ENCODE results near the gene SLC66A1.

Gene SLC66A1

GRCh38 chr1:19313636-19313959 lies 1.5 kb downstream of the SLC66A1 start:
- no peak overlapping the region for H3K9ac ChIP-seq
- H3K4me3 ChIP-seq: no peak overlapping the region
- no peak for TF ChIP-seq Cebpa-rat (IDR thresholded peaks at IDR 0.05)
- H3K36me3 ChIP-seq: peaks cover 21% of the 10 kb centered on the region
- no peaks in the 10 kb centered on the region for H3K27me3 ChIP-seq
- H4K20me1 ChIP-seq: peaks cover 45% of the 10 kb centered on the region
- peaks cover 88% of the 10 kb centered on the region for H3K4me1 ChIP-seq
- no peaks in the 10 kb centered on the region for H3K9me3 ChIP-seq
- no peak overlapping the region for H3K27ac ChIP-seq
- H3K4me2 ChIP-seq: peak overlapping the region; percentile 99

- Histone ChIP-seq H3K36me3 (peaks cover 20% of the 10 kb centered on the region), H3K4me3 (no peak overlapping the region), H3K4me2 (peak overlapping the region; percentile 99), H4K20me1 (peaks cover 39% of the 10 kb centered on the region), H3K9me3 (no peaks in the 10 kb centered on the region), H3K4me1 (peaks cover 92% of the 10 kb centered on the region), H3K27me3 (no peaks in the 10 kb centered on the region), H3K9ac (no peak overlapping the region), H3K27ac (no peak overlapping the region)
- no peak for TF ChIP-seq Cebpa-rat (IDR thresholded peaks at IDR 0.05)
Measured at GRCh38 chr1:19313961-19314882, 2.1 kb downstream of the SLC66A1 start.

GRCh38 chr1:19315378-19316198 lies 3.5 kb downstream of the SLC66A1 start:
- H4K20me1 ChIP-seq: peaks cover 38% of the 10 kb centered on the region
- peak overlapping the region; percentile 27; the same call in 1 of the 2 replicates for H3K9ac ChIP-seq
- H3K27me3 ChIP-seq: no peaks in the 10 kb centered on the region
- peaks cover 92% of the 10 kb centered on the region for H3K4me1 ChIP-seq
- no peak for TF ChIP-seq Cebpa-rat (IDR thresholded peaks at IDR 0.05)
- no peaks in the 10 kb centered on the region for H3K9me3 ChIP-seq
- H3K4me3 ChIP-seq: 0 out of 2 replicates have a peak overlapping the region, but pooled peaks have one; percentile 8
- H3K36me3 ChIP-seq: peaks cover 23% of the 10 kb centered on the region
- peak overlapping the region; percentile 99 for H3K4me2 ChIP-seq
- peak overlapping the region; percentile 71 for H3K27ac ChIP-seq

- Histone ChIP-seq H3K4me2 (peak overlapping the region; percentile 99), H3K9me3 (no peaks in the 10 kb centered on the region), H3K4me1 (peaks cover 99% of the 10 kb centered on the region), H4K20me1 (peaks cover 30% of the 10 kb centered on the region), H3K27ac (no peak overlapping the region), H3K9ac (no peak overlapping the region), H3K4me3 (no peak overlapping the region), H3K27me3 (no peaks in the 10 kb centered on the region), H3K36me3 (peaks cover 28% of the 10 kb centered on the region)
- TF ChIP-seq Cebpa-rat (IDR thresholded peaks at IDR 0.05): no peak
Measured at GRCh38 chr1:19317126-19317910, 5.2 kb downstream of the SLC66A1 start.

GRCh38 chr1:19319196-19319595 lies 7.1 kb downstream of the SLC66A1 start:
- Histone ChIP-seq H4K20me1 (peaks cover 36% of the 10 kb centered on the region), H3K9me3 (no peaks in the 10 kb centered on the region), H3K4me1 (peaks cover 99% of the 10 kb centered on the region), H3K27me3 (no peaks in the 10 kb centered on the region), H3K4me3 (no peak overlapping the region), H3K27ac (no peak overlapping the region), H3K4me2 (peak overlapping the region; percentile 62), H3K36me3 (peaks cover 40% of the 10 kb centered on the region), H3K9ac (no peak overlapping the region)
- no peak for TF ChIP-seq Cebpa-rat (IDR thresholded peaks at IDR 0.05)

GRCh38 chr1:19321071-19321470 lies 8.9 kb downstream of the SLC66A1 start:
- no peak for TF ChIP-seq Cebpa-rat (IDR thresholded peaks at IDR 0.05)
- peak overlapping the region; percentile 30; the same call in 1 of the 2 replicates for H3K4me2 ChIP-seq
- peaks cover 99% of the 10 kb centered on the region for H3K4me1 ChIP-seq
- H3K9ac ChIP-seq: no peak overlapping the region
- H3K36me3 ChIP-seq: peaks cover 51% of the 10 kb centered on the region
- no peaks in the 10 kb centered on the region for H3K9me3 ChIP-seq
- H3K27ac ChIP-seq: no peak overlapping the region
- no peaks in the 10 kb centered on the region for H3K27me3 ChIP-seq
- H4K20me1 ChIP-seq: peaks cover 27% of the 10 kb centered on the region
- no peak overlapping the region for H3K4me3 ChIP-seq

GRCh38 chr1:19322481-19322880 lies 10.4 kb downstream of the SLC66A1 start:
- Histone ChIP-seq H3K9me3 (no peaks in the 10 kb centered on the region), H3K4me2 (peak overlapping the region; percentile 76), H3K9ac (no peak overlapping the region), H3K36me3 (peaks cover 51% of the 10 kb centered on the region), H3K4me1 (peaks cover 96% of the 10 kb centered on the region), H3K27ac (no peak overlapping the region), H3K27me3 (no peaks in the 10 kb centered on the region), H4K20me1 (peaks cover 28% of the 10 kb centered on the region; the same call in 1 of the 2 replicates), H3K4me3 (no peak overlapping the region)
- TF ChIP-seq Cebpa-rat (IDR thresholded peaks at IDR 0.05): no peak

GRCh38 chr1:19323987-19324664 lies 12.0 kb downstream of the SLC66A1 start:
- H4K20me1 ChIP-seq: peaks cover 28% of the 10 kb centered on the region; the same call in 1 of the 2 replicates
- no peak overlapping the region for H3K9ac ChIP-seq
- no peaks in the 10 kb centered on the region for H3K27me3 ChIP-seq
- peak overlapping the region; percentile 76 for H3K4me2 ChIP-seq
- H3K36me3 ChIP-seq: peaks cover 50% of the 10 kb centered on the region
- no peak for TF ChIP-seq Cebpa-rat (IDR thresholded peaks at IDR 0.05)
- no peak overlapping the region for H3K27ac ChIP-seq
- peaks cover 80% of the 10 kb centered on the region for H3K4me1 ChIP-seq
- no peaks in the 10 kb centered on the region for H3K9me3 ChIP-seq
- H3K4me3 ChIP-seq: no peak overlapping the region

- no peak overlapping the region for H3K4me3 ChIP-seq
- no peaks in the 10 kb centered on the region for H3K9me3 ChIP-seq
- no peak overlapping the region for H3K27ac ChIP-seq
- H3K27me3 ChIP-seq: no peaks in the 10 kb centered on the region
- H3K4me2 ChIP-seq: peak overlapping the region; percentile 76
- TF ChIP-seq Cebpa-rat (IDR thresholded peaks at IDR 0.05): no peak
- H3K4me1 ChIP-seq: peaks cover 75% of the 10 kb centered on the region
- H3K36me3 ChIP-seq: peaks cover 50% of the 10 kb centered on the region
- peaks cover 28% of the 10 kb centered on the region; the same call in 1 of the 2 replicates for H4K20me1 ChIP-seq
- no peak overlapping the region for H3K9ac ChIP-seq
Measured at GRCh38 chr1:19324665-19324990, 12.5 kb downstream of the SLC66A1 start.
